Measurements from ENCODE around the gene LIN7A.

The LIN7A gene

GRCh38 chr12:80829767-80830166 lies 108.0 kb downstream of the LIN7A start:
- Histone ChIP-seq H3K36me3 (ENCODE audit: control insufficient read depth, low read length) (no peaks in the 10 kb centered on the region), H3K4me2 (ENCODE audit: low read length) (no peak overlapping the region), H3F3A (ENCODE audit: control insufficient read depth, insufficient read depth) (no peaks in the 10 kb centered on the region), H3K27ac (ENCODE audit: low read depth, low read length) (no peak overlapping the region), H3K27me3 (ENCODE audit: control insufficient read depth, low read length) (no peaks in the 10 kb centered on the region), H3K4me3 (ENCODE audit: low read length) (no peak overlapping the region), H3K4me1 (ENCODE audit: control insufficient read depth, low read length) (no peaks in the 10 kb centered on the region), H3K79me2 (ENCODE audit: control insufficient read depth, low read length) (no peaks in the 10 kb centered on the region), H3K9me3 (ENCODE audit: control insufficient read depth, insufficient read depth, low read length) (no peaks in the 10 kb centered on the region), H4K20me1 (ENCODE audit: control insufficient read depth, insufficient read depth, low read depth, low read length) (no peaks in the 10 kb centered on the region), H3K9me2 (replicated peaks; ENCODE audit: control insufficient read depth, low read length) (no peaks in the 10 kb centered on the region)
- no peak for TF ChIP-seq EZH2phosphoT487 (IDR thresholded peaks at IDR 0.05; ENCODE audit: borderline replicate concordance, low read length)
- no peak for TF ChIP-seq CTCF (IDR thresholded peaks at IDR 0.05; ENCODE audit: low read depth, low read length, poor library complexity, severe bottlenecking)

- no peak overlapping the region for H3K27ac ChIP-seq (ENCODE audit: low read depth, low read length)
- H3K36me3 ChIP-seq (ENCODE audit: control insufficient read depth, low read length) = no peaks in the 10 kb centered on the region
- no peaks in the 10 kb centered on the region for H3K9me2 ChIP-seq (replicated peaks; ENCODE audit: control insufficient read depth, low read length)
- no peaks in the 10 kb centered on the region for H4K20me1 ChIP-seq (ENCODE audit: control insufficient read depth, insufficient read depth, low read depth, low read length)
- TF ChIP-seq CTCF (IDR thresholded peaks at IDR 0.05; ENCODE audit: low read depth, low read length, poor library complexity, severe bottlenecking) (no peak), EZH2phosphoT487 (IDR thresholded peaks at IDR 0.05; ENCODE audit: borderline replicate concordance, low read length) (no peak)
- H3K4me2 ChIP-seq (ENCODE audit: low read length) = no peak overlapping the region
- peaks cover 5% of the 10 kb centered on the region; the same call in 1 of the 2 replicates for H3K9me3 ChIP-seq (ENCODE audit: control insufficient read depth, insufficient read depth, low read length)
- H3K79me2 ChIP-seq (ENCODE audit: control insufficient read depth, low read length) = no peaks in the 10 kb centered on the region
- H3K4me3 ChIP-seq (ENCODE audit: low read length) = no peak overlapping the region
- no peaks in the 10 kb centered on the region for H3F3A ChIP-seq (ENCODE audit: control insufficient read depth, insufficient read depth)
- H3K27me3 ChIP-seq (ENCODE audit: control insufficient read depth, low read length) = no peaks in the 10 kb centered on the region
- no peaks in the 10 kb centered on the region for H3K4me1 ChIP-seq (ENCODE audit: control insufficient read depth, low read length)
Measured at GRCh38 chr12:80825506-80825905, 112.2 kb downstream of the LIN7A start.

- Histone ChIP-seq H3K9me2 (replicated peaks; ENCODE audit: control insufficient read depth, low read length) (no peaks in the 10 kb centered on the region), H3K9me3 (ENCODE audit: control insufficient read depth, insufficient read depth, low read length) (peaks cover 5% of the 10 kb centered on the region; the same call in 1 of the 2 replicates), H4K20me1 (ENCODE audit: control insufficient read depth, insufficient read depth, low read depth, low read length) (no peaks in the 10 kb centered on the region), H3K27me3 (ENCODE audit: control insufficient read depth, low read length) (no peaks in the 10 kb centered on the region), H3K4me2 (ENCODE audit: low read length) (no peak overlapping the region), H3K79me2 (ENCODE audit: control insufficient read depth, low read length) (no peaks in the 10 kb centered on the region), H3K27ac (ENCODE audit: low read depth, low read length) (no peak overlapping the region), H3F3A (ENCODE audit: control insufficient read depth, insufficient read depth) (no peaks in the 10 kb centered on the region), H3K4me3 (ENCODE audit: low read length) (no peak overlapping the region), H3K36me3 (ENCODE audit: control insufficient read depth, low read length) (no peaks in the 10 kb centered on the region), H3K4me1 (ENCODE audit: control insufficient read depth, low read length) (no peaks in the 10 kb centered on the region)
- TF ChIP-seq CTCF (IDR thresholded peaks at IDR 0.05; ENCODE audit: low read depth, low read length, poor library complexity, severe bottlenecking) (no peak), EZH2phosphoT487 (IDR thresholded peaks at IDR 0.05; ENCODE audit: borderline replicate concordance, low read length) (no peak)
Measured at GRCh38 chr12:80823393-80823792, 114.3 kb downstream of the LIN7A start.

All from DOHH2 (cell line).